ENCODE data around the gene GPC6. TPM values are rescaled to one million over a fixed set of nuclear protein-coding genes. Genes with fewer than 3 reads are reported as not detected.

GPC6 gene
- total RNA-seq, 1 donor from 2014 or later, result not detected

DNA sequence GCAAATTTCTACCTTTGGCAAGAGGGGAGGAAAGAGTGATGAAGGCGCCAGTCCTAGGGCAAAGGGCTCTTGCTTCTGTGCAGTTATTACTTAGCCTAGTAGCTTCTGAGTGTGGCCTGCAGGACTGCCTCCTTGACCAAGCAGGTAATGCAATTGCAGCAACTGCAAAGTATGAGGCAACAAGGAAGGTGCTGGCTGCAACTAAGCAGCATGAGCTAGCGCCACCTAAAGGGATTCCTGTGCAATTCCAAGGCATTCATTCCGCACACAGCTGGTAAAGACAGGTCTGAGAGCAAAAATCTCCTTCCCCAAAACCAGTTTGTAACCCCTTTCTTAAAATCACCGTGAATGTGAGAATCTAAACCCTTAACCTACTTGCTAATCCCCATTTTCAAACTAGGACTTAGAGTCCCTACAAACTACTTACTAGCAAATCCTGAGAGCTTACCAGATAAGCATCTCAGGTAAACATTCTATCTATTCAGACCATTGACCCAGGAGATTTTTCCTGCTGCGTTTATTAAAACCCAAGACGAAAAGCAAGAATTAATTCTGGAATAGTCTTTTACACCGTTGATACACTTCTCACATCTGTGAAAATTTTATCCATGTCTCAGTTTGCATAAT lies 1190.0 kb downstream of the GPC6 start:
- intact Hi-C loops (cut with micrococcal nuclease), result loop anchor here (5.0 kb wide), 2 partner anchors 94 to 886 kb away; partner anchors contain the start of gene ABCC4

DNA sequence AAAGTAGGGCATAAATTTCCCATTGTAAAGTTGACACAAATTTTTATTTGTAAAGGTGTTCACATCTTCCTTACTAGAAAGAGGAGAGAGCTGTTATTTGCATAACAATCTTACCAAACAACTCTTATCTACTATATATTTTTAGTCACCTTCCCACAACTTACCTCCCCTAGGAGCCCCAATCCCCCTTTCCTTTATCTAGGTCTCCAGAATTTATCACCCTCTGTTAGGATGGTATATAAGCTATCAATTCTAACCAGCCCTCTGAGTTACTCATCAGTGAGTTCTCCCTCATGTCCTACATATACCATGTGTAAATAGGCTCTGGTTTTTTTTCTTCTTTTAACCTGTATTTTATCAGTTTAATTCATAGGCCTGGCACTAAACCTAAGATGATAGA lies 1190.7 kb downstream of the GPC6 start:
- intact Hi-C loops (cut with micrococcal nuclease), result loop anchor here (5.0 kb wide), 2 partner anchors 95 to 885 kb away; partner anchors contain the start of gene ABCC4

DNA sequence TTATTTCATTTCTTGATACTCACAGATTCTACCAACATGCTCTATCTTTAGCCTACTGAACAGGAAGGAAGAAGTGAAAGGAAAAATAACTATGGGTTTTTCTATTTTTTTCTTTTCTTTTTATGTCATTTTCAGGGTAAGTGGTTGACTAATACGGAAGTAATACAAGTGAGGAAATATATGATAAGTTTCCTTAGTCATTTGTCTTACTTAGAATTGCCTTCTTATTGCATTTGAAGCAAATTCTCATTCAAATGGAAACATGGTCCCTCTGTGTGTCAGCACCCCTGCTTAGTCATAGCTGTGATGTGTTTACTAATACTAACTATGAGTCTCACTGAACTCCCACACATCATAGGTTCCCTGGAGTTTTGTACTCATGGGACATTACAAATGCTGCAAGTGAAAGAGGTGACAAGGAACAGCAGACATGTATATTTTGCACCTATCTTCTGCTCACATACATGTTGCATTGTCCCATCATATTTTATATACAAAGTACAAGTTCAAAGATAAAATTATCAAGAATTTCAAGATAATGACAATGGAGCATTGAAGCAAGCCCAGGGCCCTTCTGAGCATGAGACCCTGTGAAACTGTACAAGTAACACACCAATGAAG lies 1192.8 kb downstream of the GPC6 start:
- intact Hi-C loops (cut with micrococcal nuclease), result loop anchor here (1.0 to 5.0 kb wide), 3 partner anchors 97 to 883 kb away; partner anchors contain the start of gene ABCC4

DNA sequence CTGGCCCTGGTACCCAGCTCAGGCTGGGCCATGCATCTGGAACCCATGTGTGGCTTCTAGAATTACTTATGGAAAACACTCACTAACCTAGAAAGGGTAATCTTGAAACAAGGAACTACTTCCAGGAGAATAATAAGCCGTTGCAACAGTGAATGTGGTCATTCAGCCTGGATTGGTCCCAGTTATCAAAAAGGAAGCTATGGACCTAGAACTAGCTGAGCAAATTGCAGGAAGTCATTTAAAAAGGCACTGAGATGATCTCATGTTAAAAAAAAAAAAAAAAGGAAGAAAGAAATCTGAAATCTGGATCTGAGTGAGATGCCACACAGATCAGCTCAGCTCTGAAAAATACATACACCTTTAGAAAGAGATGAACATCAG lies 1193.3 kb downstream of the GPC6 start:
- intact Hi-C loops (cut with micrococcal nuclease), result loop anchor here (1.0 to 5.0 kb wide), 3 partner anchors 98 to 882 kb away; partner anchors contain the start of gene ABCC4

DNA sequence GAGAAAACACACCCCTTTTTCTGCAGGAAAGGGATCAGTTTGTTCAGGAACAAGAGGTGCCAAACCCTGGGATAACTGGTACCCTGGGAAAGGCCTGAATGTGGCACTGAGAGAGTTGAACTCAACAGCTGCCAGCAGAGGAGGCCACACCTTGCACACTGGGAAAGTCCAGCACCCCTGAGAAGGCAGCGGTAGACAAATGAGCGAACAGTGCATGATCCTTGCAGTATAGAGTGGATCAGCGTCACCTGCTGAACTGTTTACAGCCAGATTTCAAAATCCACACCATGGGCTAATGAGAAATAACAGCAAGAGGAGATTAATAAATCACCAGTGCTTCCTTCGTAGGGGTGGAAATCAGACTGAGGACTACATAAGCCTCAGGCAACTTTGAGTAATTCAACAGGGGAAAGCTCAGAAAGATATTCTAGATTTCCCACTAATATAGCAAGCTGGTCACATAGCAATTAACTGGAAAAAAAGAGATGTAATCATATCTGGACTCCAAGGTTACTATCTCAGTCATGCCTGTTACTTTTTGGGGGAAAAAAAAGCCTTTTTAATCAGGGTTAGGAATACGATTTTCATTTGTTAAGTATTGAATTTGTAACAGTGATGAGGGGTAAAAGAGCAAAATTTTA lies 1200.8 kb downstream of the GPC6 start:
- intact Hi-C loops (cut with micrococcal nuclease), result no loop called here

DNA sequence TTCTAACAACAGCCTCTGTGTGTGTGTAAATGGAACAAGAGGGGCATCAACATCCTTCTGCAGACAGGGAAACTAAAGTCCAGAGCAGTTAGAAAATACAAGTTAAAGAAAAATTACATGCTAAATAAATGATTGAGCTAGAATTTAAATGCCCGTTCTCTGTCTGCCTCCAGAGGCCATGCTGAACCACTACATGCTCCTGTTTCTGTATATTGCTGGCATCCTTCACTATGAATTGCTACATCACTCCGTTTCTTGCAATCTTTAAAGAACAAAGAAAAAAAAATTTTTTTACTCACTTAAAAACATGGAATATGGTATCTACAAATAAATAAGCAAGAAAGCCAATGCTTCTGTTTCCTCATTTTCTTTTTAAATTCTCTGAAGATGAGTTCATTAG lies 1205.0 kb downstream of the GPC6 start:
- intact Hi-C loops (cut with micrococcal nuclease), result loop anchor here (5.0 kb wide), 1 partner anchor 104 kb away; no protein-coding TSS in a partner anchor

DNA sequence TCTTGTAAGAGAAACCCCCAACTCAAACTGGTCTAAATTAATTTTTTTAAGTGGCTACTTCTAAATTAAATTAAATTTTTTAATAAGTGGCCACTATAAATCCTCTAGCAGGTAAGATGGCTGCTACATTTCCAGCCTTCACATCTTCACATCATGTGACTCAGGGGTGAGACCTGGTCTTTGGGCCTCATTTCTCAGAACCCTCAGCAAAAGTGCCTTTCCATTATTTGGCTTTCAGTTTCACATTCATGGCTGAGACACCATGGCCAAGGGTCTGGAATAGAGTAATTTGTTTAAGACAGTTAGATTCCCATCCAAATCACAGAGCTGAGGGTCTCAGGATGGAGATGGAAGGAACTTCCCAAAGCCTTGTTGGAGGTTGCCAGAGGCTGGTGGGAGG lies 1205.4 kb downstream of the GPC6 start:
- intact Hi-C loops (cut with micrococcal nuclease), result loop anchor here (5.0 kb wide), 1 partner anchor 105 kb away; no protein-coding TSS in a partner anchor

DNA sequence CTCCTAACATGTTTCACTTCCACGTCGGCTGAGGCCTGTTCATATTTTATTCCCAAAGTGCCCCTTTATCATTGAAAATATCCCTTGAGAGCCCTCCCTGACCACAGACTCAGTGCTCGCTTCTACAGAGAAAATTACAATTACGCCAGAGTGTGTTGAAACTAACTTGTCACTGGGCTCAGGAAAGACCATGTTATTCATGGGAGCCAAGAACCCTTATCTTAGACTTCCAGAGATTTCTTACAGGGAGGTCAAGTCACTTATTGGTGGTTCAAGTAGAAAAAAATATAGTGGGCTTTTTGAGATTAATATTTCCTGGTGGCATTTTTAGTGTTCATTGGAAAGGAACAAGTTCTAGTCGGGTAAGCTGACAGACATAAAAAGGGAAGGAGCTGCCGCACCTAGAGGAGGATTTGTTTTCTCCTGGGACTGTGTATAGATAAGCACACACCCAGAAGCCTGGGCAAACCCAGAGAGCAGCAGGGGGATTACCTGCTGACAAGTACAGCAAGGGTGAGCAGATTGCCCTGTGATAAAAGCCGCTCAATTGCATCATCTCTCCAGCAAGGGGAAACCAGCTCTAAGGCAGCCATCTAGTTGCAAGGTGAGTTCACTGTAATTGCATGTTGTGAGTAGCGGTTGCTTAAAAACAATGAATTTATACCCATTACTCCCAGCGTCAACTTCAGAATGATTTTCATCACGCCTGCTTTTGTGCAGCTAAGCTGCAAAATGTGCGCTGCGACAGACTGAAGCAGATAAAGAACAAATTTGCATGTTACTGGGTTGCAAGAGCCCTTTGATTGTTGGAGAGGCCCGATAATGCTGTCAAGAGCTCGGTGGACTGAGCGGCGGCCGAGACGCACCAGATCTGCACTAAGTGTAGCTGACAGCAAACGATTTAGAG lies 1206.7 kb downstream of the GPC6 start:
- intact Hi-C loops (cut with micrococcal nuclease), result loop anchor here (5.0 kb wide), 1 partner anchor 106 kb away; no protein-coding TSS in a partner anchor

DNA sequence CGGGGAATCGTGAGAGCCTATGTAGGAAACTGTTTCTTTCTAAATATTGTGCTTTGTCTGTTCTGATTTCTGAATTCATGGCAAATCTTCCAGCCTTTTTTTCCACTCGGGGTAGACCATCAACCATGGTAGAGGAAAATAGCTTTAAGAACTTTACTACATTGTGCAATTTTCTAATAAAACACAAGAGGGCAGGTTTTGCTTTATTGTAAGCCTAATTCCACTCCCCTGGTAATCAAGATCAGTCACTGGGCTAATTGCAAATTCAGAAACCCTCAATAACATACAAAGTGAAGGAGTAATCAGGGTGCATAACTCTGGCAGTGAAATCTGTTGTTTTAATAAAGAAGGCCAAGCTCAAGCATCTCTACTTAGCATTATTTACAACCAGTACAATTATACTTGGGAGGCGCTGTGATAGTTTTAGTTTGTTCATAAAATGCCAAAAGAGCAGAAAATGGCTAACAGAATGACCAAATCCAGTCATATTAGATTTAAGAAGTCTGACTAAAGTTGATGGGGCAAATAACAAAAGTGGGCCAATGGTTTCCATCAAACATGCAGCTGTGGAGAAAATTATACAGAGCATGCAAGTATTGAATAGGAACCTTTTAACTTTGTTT lies 1209.1 kb downstream of the GPC6 start:
- intact Hi-C loops (cut with micrococcal nuclease), result loop anchor here (1.0 to 2.0 kb wide), 5 partner anchors 114 to 1043 kb away; no protein-coding TSS in a partner anchor

DNA sequence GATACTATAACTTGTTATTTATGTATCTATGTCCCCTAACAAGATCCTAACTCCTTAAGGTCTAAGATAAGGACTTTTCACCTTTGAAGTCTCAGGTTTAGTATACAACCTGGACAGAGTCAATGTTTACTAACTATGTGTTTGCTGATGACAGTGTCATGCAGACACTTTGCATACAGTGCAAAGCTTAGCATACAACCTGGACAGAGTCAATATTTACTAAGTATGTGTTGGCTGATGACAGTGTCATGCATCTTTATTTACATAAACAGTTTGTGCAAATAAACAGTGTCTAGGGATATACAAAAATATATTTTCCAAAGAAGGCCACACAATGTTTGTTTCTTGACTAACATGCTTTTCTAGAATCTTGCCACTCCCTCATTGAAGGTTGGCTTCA lies 1218.2 kb downstream of the GPC6 start:
- intact Hi-C loops (cut with micrococcal nuclease), result no loop called here

DNA sequence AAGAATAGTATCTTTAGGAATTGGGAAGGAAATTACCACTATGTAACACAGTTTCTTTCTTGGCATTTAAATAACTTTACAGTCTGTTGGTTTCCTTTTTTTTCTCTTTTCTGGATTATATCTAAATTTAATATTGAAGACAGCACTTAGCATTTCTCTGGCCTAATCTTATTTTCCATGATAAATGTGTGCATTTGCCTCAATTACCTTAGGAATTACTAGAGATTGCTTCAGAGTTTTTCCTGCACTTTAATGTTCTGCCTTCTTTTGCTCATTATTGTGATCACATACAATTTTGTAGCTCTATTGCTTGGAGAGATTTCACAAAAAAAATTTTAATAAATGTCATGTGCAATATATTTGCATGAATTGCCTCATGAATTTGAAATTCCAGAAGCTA lies 1227.7 kb downstream of the GPC6 start:
- intact Hi-C loops (cut with micrococcal nuclease), result no loop called here

DNA sequence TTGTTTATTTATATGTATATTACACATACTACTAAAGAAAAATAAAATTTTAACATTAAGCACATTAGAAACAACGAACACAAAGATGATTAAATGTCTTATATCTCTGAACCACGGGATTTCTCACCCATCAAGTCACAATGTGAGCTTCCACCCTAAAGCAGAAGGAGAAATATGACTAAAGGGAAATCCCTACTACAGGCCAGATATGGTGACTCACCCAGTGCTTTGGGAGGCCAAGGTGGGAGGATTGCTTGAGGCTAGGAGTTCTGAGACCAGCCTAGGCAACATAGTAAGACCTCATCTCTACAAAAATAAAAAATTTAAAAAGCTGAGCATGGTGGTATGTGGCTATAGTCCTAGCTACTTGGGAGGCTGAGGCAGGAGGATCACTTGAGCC lies 1228.3 kb downstream of the GPC6 start:
- intact Hi-C loops (cut with micrococcal nuclease), result no loop called here

DNA sequence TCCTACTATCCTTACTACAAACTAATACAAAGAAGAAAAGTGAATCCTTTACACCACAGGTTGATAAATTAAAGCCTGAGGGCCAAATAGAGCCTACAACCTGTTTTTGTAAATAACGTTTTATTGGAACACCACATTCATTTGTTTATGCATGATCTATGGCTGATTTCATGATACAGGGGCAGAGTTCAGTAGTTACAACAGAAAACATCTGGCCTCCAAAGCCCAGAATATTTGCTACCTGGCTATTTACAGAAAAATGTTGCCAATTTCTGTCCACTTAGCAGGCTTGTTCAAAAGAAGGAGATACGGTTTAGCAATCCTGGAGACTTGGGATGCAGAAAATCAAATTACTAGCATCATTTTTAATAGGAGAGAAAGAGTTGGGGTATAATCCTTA lies 1228.8 kb downstream of the GPC6 start:
- intact Hi-C loops (cut with micrococcal nuclease), result no loop called here
